OCI-LY1 (cell line): ENCODE measurements around the gene AMZ1.

Experiments used
- H2AFZ ChIP-seq: fragments of 200-600 bp; sonication (generic), shearing (Covaris generic); 2 replicates; pipeline ENCODE4 v1.6.0; 2014; ENCODE audit warnings: antibody characterized with exemption, mild to moderate bottlenecking, low read length
- H3F3A ChIP-seq: fragments of 200-600 bp; sonication (generic), shearing (Covaris generic); 2 replicates; pipeline ENCODE4 v1.6.0; 2014; ENCODE audit warnings: mild to moderate bottlenecking, antibody characterized with exemption, low read length, moderate library complexity; ENCODE audit not compliant: insufficient read depth
- H3K27ac ChIP-seq: fragments of 200-600 bp; sonication (generic); 2 replicates; pipeline ENCODE4 v1.5.1; 2014; ENCODE audit warnings: low read length, mixed run types, mild to moderate bottlenecking, low read depth; ENCODE audit not compliant: poor library complexity, severe bottlenecking
- H3K27me3 ChIP-seq: fragments of 200-600 bp; sonication (generic); 2 replicates; pipeline ENCODE4 v1.6.0; 2014; ENCODE audit warnings: antibody characterized with exemption, mild to moderate bottlenecking, low read length, moderate library complexity; ENCODE audit not compliant: insufficient read depth
- H3K36me3 ChIP-seq: fragments of 200-600 bp; sonication (generic); 2 replicates; pipeline ENCODE4 v1.6.1; 2014; ENCODE audit warnings: mild to moderate bottlenecking, antibody characterized with exemption, low read length, moderate library complexity, mixed read lengths; ENCODE audit not compliant: insufficient read depth
- H3K4me1 ChIP-seq: fragments of 200-600 bp; sonication (generic); 2 replicates; pipeline ENCODE4 v1.5.1; 2014; ENCODE audit warnings: mild to moderate bottlenecking, low read length, moderate library complexity; ENCODE audit not compliant: insufficient read depth, severe bottlenecking
- H3K4me2 ChIP-seq: fragments of 200-600 bp; sonication (generic), shearing (Covaris generic); 2 replicates; pipeline ENCODE4 v1.6.1; 2014; ENCODE audit warnings: low read length
- H3K4me3 ChIP-seq: fragments of 200-600 bp; sonication (generic); 2 replicates; pipeline ENCODE4 v1.5.1; 2014; ENCODE audit warnings: low read length, low read depth, mild to moderate bottlenecking, mixed read lengths; ENCODE audit not compliant: poor library complexity, severe bottlenecking
- H3K79me2 ChIP-seq: fragments of 200-600 bp; shearing (Covaris generic); 2 replicates; pipeline ENCODE4 v1.6.1; 2016; ENCODE audit warnings: mixed run types, low read length, mixed read lengths; ENCODE audit not compliant: insufficient read depth
- H3K9ac ChIP-seq: fragments of 200-600 bp; sonication (generic), shearing (Covaris generic); 2 replicates; pipeline ENCODE4 v1.6.1; 2014; ENCODE audit warnings: mild to moderate bottlenecking, low read length, mixed read lengths
- H3K9me2 ChIP-seq: fragments of 200-600 bp; sonication (generic), shearing (Covaris generic); 2 replicates; pipeline ENCODE4 v1.6.1; 2014; ENCODE audit warnings: low read depth, mild to moderate bottlenecking, low read length, mixed read lengths
- H3K9me3 ChIP-seq: fragments of 200-600 bp; shearing (Covaris generic); 2 replicates; pipeline ENCODE4 v1.6.1; 2014; ENCODE audit warnings: low read length, mixed read lengths
- H4K20me1 ChIP-seq: fragments of 200-600 bp; sonication (generic), shearing (Covaris generic); 2 replicates; pipeline ENCODE4 v1.6.0; 2016; ENCODE audit warnings: mild to moderate bottlenecking, low read length; ENCODE audit not compliant: insufficient read depth
- CTCF ChIP-seq: fragments of 200-600 bp; sonication (generic), shearing (Covaris generic); IDR thresholded peaks from 2 replicates; pipeline ENCODE4 v1.5.1; 2017; ENCODE audit warnings: mild to moderate bottlenecking, antibody characterized with exemption, low read length, moderate library complexity, mixed read lengths
- EZH2 ChIP-seq: fragments of 200-600 bp; sonication (generic), shearing (Covaris generic); IDR thresholded peaks from 2 replicates; pipeline ENCODE4 v1.8.0; 2017; ENCODE audit warnings: borderline replicate concordance, mixed run types, mild to moderate bottlenecking, antibody characterized with exemption, low read length, moderate library complexity, mixed read lengths

The AMZ1 gene

DNA sequence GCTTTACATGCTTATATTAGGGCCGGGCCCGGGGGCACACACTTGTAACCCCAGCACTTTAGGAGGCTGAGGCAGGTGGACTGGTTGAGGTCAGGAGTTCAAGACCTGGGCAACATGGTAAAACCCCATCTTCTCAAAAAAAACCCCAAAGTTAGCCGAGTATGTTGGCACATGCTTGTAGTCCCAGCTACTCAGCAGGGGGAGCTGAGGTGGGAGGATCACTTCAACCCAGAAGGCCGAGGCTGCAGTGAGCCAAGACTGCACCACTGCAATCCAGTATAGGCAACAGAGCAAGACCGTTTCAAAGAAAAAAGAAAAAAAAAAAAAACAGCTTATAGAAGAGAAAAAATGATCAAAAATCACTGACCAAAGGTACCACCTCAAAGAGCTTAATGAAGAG lies 63.1 kb downstream of the AMZ1 start:
- Histone ChIP-seq H3K9me2 (no peaks in the 10 kb centered on the region), H2AFZ (no peak overlapping the region), H3K9ac (no peak overlapping the region), H3K79me2 (no peaks in the 10 kb centered on the region), H3K27ac (no peak overlapping the region), H3K4me1 (no peaks in the 10 kb centered on the region), H3K27me3 (no peaks in the 10 kb centered on the region; the same call in 1 of the 2 replicates), H3K36me3 (no peaks in the 10 kb centered on the region; the same call in 1 of the 2 replicates), H3F3A (no peaks in the 10 kb centered on the region), H3K9me3 (0 out of 2 replicates have a peak, but pooled peaks cover 3% of the 10 kb centered on the region), H3K4me2 (no peak overlapping the region), H3K4me3 (no peak overlapping the region), H4K20me1 (no peaks in the 10 kb centered on the region)
- TF ChIP-seq CTCF (no peak), EZH2 (no peak)

- H3K36me3 ChIP-seq = no peaks in the 10 kb centered on the region; the same call in 1 of the 2 replicates
- TF ChIP-seq CTCF = no peak
- TF ChIP-seq EZH2 = no peak
- 0 out of 2 replicates have a peak, but pooled peaks cover 3% of the 10 kb centered on the region for H3K9me3 ChIP-seq
- H3K4me2 ChIP-seq = no peak overlapping the region
- no peaks in the 10 kb centered on the region for H3F3A ChIP-seq
- H3K9ac ChIP-seq = no peak overlapping the region
- H3K27ac ChIP-seq = no peak overlapping the region
- H2AFZ ChIP-seq = no peak overlapping the region
- no peak overlapping the region for H3K4me3 ChIP-seq
- no peaks in the 10 kb centered on the region for H3K9me2 ChIP-seq
- no peaks in the 10 kb centered on the region for H4K20me1 ChIP-seq
- no peaks in the 10 kb centered on the region for H3K79me2 ChIP-seq
- no peaks in the 10 kb centered on the region for H3K4me1 ChIP-seq
- H3K27me3 ChIP-seq = no peaks in the 10 kb centered on the region; the same call in 1 of the 2 replicates
These were observed 65.1 kb downstream of the AMZ1 start for GRCh38 chr7:2753148-2753547.

GRCh38 chr7:2754086-2754485 lies 66.1 kb downstream of the AMZ1 start:
- Histone ChIP-seq H3F3A (no peaks in the 10 kb centered on the region), H3K4me2 (no peak overlapping the region), H3K9me2 (no peaks in the 10 kb centered on the region), H3K9ac (no peak overlapping the region), H3K36me3 (no peaks in the 10 kb centered on the region; the same call in 1 of the 2 replicates), H3K4me1 (no peaks in the 10 kb centered on the region), H2AFZ (no peak overlapping the region), H3K27ac (no peak overlapping the region), H3K79me2 (no peaks in the 10 kb centered on the region), H3K27me3 (no peaks in the 10 kb centered on the region; the same call in 1 of the 2 replicates), H3K9me3 (0 out of 2 replicates have a peak, but pooled peaks cover 3% of the 10 kb centered on the region), H4K20me1 (no peaks in the 10 kb centered on the region), H3K4me3 (no peak overlapping the region)
- no peak for TF ChIP-seq EZH2
- TF ChIP-seq CTCF = no peak
